Lower lobe of right lung (tissue), 2 donors: ENCODE measurements around the gene TMEM184B. TPM values are rescaled to one million over a fixed set of nuclear protein-coding genes. Genes with fewer than 3 reads are reported as not detected.

Experiments
- ATAC-seq, 2 donors: fragments of 200-7000 bp; cut with Tn5 transposase; one replicate each; pipeline ENCODE4 v1.9.1; 2020 to 2022; ENCODE audit warnings: mild to moderate bottlenecking in 2 of 2, moderate library complexity in 2 of 2
- DNase-seq: peaks from one replicate; pipeline ENCODE4 v3.0.0-alpha.2; 2020
- H3K27ac ChIP-seq: fragments of 200-600 bp; one replicate; pipeline ENCODE4 v1.8.0; 2022
- H3K27me3 ChIP-seq: fragments of 200-600 bp; one replicate; pipeline ENCODE4 v1.8.0; 2022; ENCODE audit warnings: low read depth
- H3K36me3 ChIP-seq: fragments of 200-600 bp; one replicate; pipeline ENCODE4 v1.8.0; 2022; ENCODE audit warnings: mild to moderate bottlenecking
- H3K4me1 ChIP-seq: fragments of 200-600 bp; one replicate; pipeline ENCODE4 v1.8.0; 2022
- H3K4me3 ChIP-seq: fragments of 200-600 bp; one replicate; pipeline ENCODE4 v1.8.0; 2022; ENCODE audit warnings: mild to moderate bottlenecking
- H3K9me3 ChIP-seq: fragments of 200-600 bp; one replicate; pipeline ENCODE4 v1.8.0; 2022
- CTCF ChIP-seq: fragments of 200-600 bp; IDR thresholded peaks from one replicate; pipeline ENCODE4 v1.8.0; 2022; ENCODE audit warnings: antibody characterized with exemption, mild to moderate bottlenecking
- intact Hi-C: fragments of 100-400 bp; cut with DNase I; formaldehyde crosslinking; loops from one replicate; pipeline ENCODE4 v1.11.0; 2022
- total RNA-seq: library from RNA; stranded (reverse); fragmentation: NEBNext Ultra II Directional; extraction: Animal tissue kit (Norgen Biotek cat#: 25700); gene quantifications from one replicate; pipeline ENCODE4 v1.2.1, GENCODE V29; 2021
- donor health status: DM: no; HTN: yes; CAD: no; lungs with severe emphysema.

The TMEM184B gene
- total RNA-seq, 1 donor from 2014 or later, result 77.7 TPM

- Histone ChIP-seq H3K36me3 (peaks cover 41% of the 10 kb centered on the region), H3K4me1 (peaks cover 49% of the 10 kb centered on the region), H3K9me3 (no peaks in the 10 kb centered on the region), H3K4me3 (no peak overlapping the region), H3K27ac (peak overlapping the region; percentile 85), H3K27me3 (no peaks in the 10 kb centered on the region)
- DNase-seq (no peak), ATAC-seq (no peak)
- intact Hi-C loops, result no loop called here
- no peak for TF ChIP-seq CTCF
Measured at GRCh38 chr22:38220163-38220562, 52.6 kb downstream of the TMEM184B start.

GRCh38 chr22:38219632-38220031 lies 53.2 kb downstream of the TMEM184B start:
- intact Hi-C loops, result no loop called here
- Histone ChIP-seq H3K27me3 (no peaks in the 10 kb centered on the region), H3K4me1 (peaks cover 49% of the 10 kb centered on the region), H3K9me3 (no peaks in the 10 kb centered on the region), H3K36me3 (peaks cover 36% of the 10 kb centered on the region), H3K27ac (peak overlapping the region; percentile 85), H3K4me3 (no peak overlapping the region)
- ATAC-seq (no peak), DNase-seq (no peak)
- no peak for TF ChIP-seq CTCF

- intact Hi-C loops, result no loop called here
- Histone ChIP-seq H3K27me3 (no peaks in the 10 kb centered on the region), H3K36me3 (peaks cover 29% of the 10 kb centered on the region), H3K4me1 (peaks cover 56% of the 10 kb centered on the region), H3K27ac (peak overlapping the region; percentile 85), H3K9me3 (no peaks in the 10 kb centered on the region), H3K4me3 (no peak overlapping the region)
- peak; percentile 84 to 86 for ATAC-seq
- no peak for TF ChIP-seq CTCF
- DNase-seq, result peak; percentile 88
Measured at GRCh38 chr22:38218661-38219622, 53.9 kb downstream of the TMEM184B start.

GRCh38 chr22:38215156-38216038 lies 57.4 kb downstream of the TMEM184B start:
- DNase-seq (no peak), ATAC-seq (no peak)
- no peak for TF ChIP-seq CTCF
- Histone ChIP-seq H3K27me3 (no peaks in the 10 kb centered on the region), H3K4me3 (no peak overlapping the region), H3K36me3 (no peaks in the 10 kb centered on the region), H3K27ac (no peak overlapping the region), H3K4me1 (peaks cover 56% of the 10 kb centered on the region), H3K9me3 (no peaks in the 10 kb centered on the region)
- intact Hi-C loops, result no loop called here

GRCh38 chr22:38214302-38215056 lies 58.3 kb downstream of the TMEM184B start:
- peak overlapping the region; percentile 67 for H3K27ac ChIP-seq
- ATAC-seq (peak; percentile 63 to 75), DNase-seq (peak; percentile 83)
- TF ChIP-seq CTCF, result no peak
- H3K36me3 ChIP-seq, result no peaks in the 10 kb centered on the region
- intact Hi-C loops, result no loop called here
- H3K4me1 ChIP-seq, result peaks cover 52% of the 10 kb centered on the region
- H3K9me3 ChIP-seq, result no peaks in the 10 kb centered on the region
- H3K4me3 ChIP-seq, result peak overlapping the region; percentile 40
- H3K27me3 ChIP-seq, result no peaks in the 10 kb centered on the region
